HG03095 (cell line): Measurements from ENCODE around the gene CBX3.
A peak's percentile ranks its signal among the peaks of the same experiment; 100 is the strongest.
"Not testable (repeated sequence)": the region's sequence is repeated elsewhere in the genome, so short reads cannot be mapped to it uniquely, and the experiment has no call there.

Experiments used
- ATAC-seq: cut with Tn5 transposase; IDR thresholded peaks from one replicate; pipeline ENCODE4 v1.9.1; 2021; ENCODE audit warnings: moderate library complexity; ENCODE audit not compliant: unreplicated experiment

Gene CBX3

GRCh38 chr7:26201247-26202018 lies at the start of gene CBX3:
Gene CBX3 (plus strand): TSS chr7:26201745. CDS start chr7:26202999, 1,254 bp downstream.
- peak; percentile 51 for ATAC-seq

- peak; percentile 59 for ATAC-seq
Measured at GRCh38 chr7:26151953-26152781, 49.4 kb upstream of the CBX3 start, which contains the start of gene NFE2L3. Gene NFE2L3 (plus strand): TSS chr7:26152198. CDS start chr7:26152499, 301 bp downstream.

DNA sequence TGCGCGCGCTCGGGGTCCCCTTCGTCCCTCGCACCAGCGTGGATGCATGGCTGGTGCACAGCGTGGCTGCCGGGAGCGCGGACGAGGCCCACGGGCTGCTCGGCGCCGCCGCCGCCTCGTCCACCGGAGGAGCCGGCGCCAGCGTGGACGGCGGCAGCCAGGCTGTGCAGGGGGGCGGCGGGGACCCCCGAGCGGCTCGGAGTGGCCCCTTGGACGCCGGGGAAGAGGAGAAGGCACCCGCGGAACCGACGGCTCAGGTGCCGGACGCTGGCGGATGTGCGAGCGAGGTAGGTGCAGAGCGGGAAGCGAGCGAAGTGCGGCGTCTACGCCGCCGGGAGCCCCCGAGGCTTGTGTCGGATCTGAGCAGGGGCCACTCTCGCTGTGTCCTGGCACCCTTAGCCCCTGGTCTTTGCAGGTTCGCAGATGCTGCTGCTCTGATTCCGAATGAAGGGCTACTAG lies 48.7 kb upstream of the CBX3 start:
- ATAC-seq, result peak; percentile 19

- ATAC-seq, result no peak
Measured at GRCh38 chr7:26153241-26153822, 48.2 kb upstream of the CBX3 start.

GRCh38 chr7:26153823-26154783 lies 47.4 kb upstream of the CBX3 start:
- no peak for ATAC-seq

GRCh38 chr7:26155531-26156375 lies 45.8 kb upstream of the CBX3 start:
- no peak for ATAC-seq

- ATAC-seq, result no peak
Measured at GRCh38 chr7:26156451-26157420, 44.8 kb upstream of the CBX3 start.

DNA sequence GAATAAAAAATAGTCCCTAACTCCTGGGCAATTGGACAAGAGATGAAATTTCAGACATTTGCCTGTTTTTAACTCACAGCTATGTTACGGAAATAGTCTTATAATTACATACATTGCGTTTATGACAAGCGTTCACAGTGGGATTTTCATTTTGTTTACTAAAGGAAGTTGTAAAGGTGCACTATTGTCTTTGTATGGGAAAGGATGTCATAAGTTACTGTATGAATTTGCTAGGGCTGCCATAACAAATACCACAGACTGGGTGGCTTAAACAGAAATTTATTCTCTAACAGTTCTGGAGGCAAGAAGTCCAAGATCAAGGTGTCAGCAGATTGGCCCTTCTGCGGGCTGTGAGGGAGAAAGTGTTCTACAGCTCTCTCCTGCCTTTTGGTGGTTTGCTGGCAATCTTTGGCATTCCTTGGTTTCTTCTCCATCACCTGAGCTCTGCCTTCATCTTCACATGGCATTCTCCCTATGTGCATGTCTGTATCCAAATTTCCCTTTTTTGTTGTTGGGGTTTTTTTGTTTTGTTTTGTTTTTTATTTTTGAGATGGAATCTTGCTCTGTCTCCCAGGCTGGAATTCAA lies 43.9 kb upstream of the CBX3 start:
- no peak for ATAC-seq

DNA sequence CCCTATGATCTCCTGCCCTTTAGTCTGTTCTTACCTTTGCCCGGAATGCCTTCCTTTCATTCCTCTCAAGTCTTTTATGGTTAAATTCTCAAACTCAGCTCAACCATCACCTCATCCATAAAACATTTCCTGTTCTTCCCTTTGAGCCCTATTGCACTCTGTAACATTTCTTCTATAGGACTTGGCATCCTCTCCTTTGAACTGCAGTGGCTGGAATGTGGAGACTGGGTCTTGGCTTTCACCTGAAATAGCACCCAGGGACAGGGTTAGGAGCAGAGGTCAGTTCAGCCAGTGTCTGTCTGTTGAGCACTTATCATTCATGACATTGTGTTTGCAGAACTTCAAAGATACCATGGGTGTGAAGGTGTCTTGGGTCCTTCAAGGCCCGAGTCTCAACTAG lies 42.3 kb upstream of the CBX3 start:
- ATAC-seq, result no peak

DNA sequence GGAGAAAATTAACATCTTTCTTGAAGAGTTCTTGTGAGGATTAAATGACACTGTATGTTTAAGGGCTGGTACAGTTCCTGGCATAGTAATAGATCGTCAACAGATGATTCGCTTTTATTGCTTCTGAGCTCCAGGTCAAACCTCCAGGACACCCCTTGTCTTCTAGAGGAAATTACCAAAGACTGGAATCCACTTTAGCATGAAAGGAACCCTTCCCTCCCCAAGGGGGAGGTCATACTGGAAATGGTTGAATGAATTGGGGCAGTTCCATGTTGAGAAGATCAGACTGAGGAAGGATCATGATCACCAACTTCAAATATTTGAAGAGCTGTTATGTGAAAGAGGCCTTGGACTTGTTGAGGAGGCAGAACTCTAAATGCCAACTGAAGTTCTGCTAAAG lies 40.6 kb upstream of the CBX3 start:
- no peak for ATAC-seq

- no peak for ATAC-seq
Measured at GRCh38 chr7:26162431-26162830, 39.1 kb upstream of the CBX3 start.

DNA sequence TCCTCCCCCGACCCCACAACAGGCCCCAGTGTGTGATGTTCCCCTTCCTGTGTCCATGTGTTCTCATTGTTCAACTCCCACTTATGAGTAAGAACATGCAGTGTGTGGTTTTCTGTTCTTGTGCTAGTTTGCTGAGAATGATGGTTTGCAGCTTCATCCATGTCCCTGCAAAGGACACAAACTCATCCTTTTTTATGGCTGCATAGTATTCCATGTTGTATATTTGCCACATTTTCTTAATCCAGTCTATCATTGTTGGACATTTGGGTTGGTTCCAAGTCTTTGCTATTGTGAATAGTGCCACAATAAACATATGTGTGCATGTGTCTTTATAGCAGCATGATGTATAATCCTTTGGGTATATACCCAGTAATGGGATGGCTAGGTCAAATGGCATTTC lies 37.7 kb upstream of the CBX3 start:
- not testable (repeated sequence) for ATAC-seq

DNA sequence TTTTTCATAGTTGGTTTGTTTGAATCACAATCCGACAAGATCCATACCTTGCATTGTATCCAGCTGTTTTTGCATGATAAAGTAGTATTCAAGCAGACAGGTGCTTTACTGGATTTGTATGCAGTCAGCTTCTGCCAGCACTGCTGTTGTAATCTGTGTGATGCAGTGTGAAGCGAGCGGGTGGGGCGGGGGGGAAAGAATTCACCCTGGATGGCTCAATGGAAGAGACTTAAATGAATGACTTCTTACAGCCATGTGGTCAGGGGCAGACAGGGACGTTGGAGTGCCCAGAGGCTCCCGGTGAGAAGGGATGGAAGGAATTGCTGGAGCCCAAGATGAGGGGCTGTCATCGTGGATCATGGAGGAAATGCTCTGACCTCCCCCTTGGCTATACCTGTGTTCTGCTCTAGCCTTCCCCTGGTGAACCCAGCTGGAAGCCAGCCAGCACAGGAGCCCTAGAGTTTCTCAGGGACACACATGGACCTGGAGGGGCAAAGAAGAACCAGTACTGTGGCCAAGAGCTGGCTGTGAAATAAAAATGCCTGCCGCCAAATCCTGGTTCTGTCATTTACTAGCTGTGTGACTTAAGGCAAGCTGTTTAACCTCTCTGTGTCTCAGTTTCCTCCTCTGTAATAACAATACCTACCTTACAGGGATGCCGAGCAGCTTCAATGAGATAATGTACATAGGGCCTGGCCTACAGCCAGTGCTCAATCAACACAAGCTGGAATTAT lies 35.4 kb upstream of the CBX3 start:
- no peak for ATAC-seq

DNA sequence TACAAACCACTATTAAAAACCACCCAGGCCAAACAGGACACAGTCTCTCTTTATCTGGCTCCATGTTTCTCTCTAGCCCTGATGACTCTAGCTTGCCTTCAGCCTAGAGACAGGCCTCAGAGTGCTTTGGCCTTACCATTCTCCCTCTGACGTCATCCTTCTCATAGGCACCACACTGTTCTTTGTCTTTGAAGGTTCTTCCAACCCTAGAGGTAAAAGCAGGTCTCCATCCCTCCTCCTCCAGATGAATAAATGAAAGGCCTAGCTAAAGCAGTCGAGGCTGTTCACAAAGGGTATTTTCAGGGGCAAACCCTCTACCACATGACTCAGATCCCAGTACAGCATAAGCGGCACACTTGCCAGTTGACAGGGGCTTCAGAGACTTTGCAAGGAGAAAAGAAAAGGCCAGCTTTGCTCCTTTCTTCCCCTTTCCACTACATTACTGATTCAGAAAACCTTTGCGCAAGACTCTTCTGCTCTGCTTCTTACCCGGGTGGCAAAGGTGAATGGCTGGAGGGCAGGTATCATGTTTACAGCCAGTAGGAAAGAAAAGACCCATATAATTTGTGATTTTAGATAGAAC lies 34.8 kb upstream of the CBX3 start:
- no peak for ATAC-seq

- peak; percentile 75 for ATAC-seq
Measured at GRCh38 chr7:26167303-26167934, 34.1 kb upstream of the CBX3 start.

- ATAC-seq, result no peak
Measured at GRCh38 chr7:26168458-26169023, 33.0 kb upstream of the CBX3 start.
